ENCODE measurements around the gene MAD1L1. TPM values are rescaled to one million over a fixed set of nuclear protein-coding genes. Genes with fewer than 3 reads are reported as not detected.

The MAD1L1 gene
- total and polyA plus RNA-seq, 8 donors = 12.8 to 469 (median 27.3) TPM

DNA sequence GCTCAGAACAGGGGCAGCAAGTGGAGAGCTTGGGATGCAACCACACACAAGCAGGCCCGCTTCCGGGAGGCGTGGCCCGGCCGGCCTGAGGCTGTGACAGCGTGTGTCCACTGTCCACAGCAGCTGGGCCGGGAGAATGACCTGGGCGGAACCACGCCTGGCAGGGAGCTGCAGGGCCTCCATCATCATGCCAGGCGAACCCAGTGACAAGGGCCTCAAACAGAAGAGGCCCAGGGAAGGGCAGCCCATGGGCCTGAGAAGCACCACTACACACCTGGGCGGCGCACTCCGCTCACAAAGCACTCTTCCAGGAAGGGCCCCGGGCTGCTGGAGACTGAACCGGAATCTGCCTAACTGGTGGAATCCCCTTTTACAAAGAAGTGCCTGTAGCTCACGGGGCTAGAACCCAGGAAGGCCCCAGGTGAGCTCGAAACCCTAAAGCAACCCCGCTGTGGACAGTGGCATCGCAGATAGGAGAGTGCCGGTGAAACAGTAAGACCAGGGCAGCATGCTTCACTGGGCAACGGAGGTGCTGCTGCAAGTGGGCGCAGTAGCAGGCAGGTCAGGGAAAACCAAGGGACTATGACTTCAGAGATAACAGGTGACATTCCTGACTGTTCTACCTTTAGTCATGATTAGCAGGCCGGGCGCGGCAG lies 66.0 kb downstream of the MAD1L1 start:
- H3K27ac ChIP-seq = no peak overlapping the region
- 87 to 94% (median 93%) methylated on average over 25 of the region's 25 CpGs for WGBS, 5 donors

DNA sequence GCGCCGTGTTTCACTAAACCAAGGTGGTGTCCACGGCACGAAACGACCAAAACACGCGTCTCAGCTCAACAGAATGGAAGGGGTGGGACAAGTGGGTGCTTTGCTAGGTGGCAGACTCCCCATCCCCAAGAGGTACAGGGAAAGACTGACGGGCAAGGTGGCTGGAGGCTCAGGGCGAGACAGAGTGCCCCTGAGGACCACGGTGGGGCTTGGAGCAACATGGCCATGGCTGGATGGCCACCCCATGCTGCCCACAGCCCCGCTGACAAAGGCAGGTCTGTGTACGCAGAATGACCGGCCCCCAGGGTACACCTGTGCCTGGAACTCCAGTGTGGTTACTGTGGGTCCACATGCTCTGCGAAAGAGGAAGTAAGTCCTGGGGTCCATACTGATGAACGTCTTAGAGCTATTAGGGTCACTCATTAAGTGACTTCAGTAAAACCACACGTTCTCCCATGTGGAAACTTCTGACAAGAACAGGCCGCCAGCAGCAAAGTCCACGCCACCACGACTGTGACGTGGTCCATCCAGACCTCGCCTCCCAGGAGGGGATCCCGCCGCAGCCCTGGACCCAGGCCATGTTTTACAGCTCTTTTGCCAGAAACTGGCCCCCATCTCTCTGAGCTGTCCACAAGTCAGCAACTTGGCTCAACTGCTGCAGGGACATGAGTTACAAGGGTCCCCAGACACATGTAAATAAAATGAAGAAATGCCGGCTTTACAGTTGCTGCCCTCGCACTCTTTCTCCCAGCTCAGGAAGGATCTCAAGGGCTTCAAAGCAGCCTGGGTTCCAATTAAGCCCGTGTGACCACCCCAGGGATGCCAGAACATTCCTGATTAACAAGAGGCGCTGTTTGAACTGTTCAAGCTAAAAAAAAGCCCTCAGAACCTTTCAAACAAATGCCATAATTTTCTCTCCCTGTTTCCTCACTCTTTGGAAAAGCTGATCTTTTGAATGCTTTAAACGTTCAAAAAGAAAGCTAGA lies 66.8 kb downstream of the MAD1L1 start:
- H3K9me3 ChIP-seq = no peaks in the 10 kb centered on the region
- WGBS, 5 donors = 84 to 96% (median 89%) methylated on average over 24 to 28 of the region's 28 CpGs
- no peak overlapping the region for H3K27ac ChIP-seq
- no peaks in the 10 kb centered on the region for H3K27me3 ChIP-seq
- intact Hi-C loops (cut with DNase I; ENCODE audit: low total_unique reads) = no loop called here
- H3K4me1 ChIP-seq = peaks cover 0 to 24% (median 2%) of the 10 kb centered on the region in 4 donors
- DNase-seq = peak in 1 of 2 donors; percentile 58
- H3K36me3 ChIP-seq = peaks cover 0 to 23% (median 12%) of the 10 kb centered on the region in 4 donors
- no peak overlapping the region for H3K4me3 ChIP-seq
- TF ChIP-seq, protein P1, sequence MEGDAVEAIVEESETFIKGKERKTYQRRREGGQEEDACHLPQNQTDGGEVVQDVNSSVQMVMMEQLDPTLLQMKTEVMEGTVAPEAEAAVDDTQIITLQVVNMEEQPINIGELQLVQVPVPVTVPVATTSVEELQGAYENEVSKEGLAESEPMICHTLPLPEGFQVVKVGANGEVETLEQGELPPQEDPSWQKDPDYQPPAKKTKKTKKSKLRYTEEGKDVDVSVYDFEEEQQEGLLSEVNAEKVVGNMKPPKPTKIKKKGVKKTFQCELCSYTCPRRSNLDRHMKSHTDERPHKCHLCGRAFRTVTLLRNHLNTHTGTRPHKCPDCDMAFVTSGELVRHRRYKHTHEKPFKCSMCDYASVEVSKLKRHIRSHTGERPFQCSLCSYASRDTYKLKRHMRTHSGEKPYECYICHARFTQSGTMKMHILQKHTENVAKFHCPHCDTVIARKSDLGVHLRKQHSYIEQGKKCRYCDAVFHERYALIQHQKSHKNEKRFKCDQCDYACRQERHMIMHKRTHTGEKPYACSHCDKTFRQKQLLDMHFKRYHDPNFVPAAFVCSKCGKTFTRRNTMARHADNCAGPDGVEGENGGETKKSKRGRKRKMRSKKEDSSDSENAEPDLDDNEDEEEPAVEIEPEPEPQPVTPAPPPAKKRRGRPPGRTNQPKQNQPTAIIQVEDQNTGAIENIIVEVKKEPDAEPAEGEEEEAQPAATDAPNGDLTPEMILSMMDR (IDR thresholded peaks at IDR 0.05) = no peak
- TF ChIP-seq EP300 (IDR thresholded peaks at IDR 0.05) (no peak), POLR2A (IDR thresholded peaks at IDR 0.05) (no peak), POLR2AphosphoS5 (IDR thresholded peaks at IDR 0.05) (no peak)

More for the DNA sequence above, 66.0 kb downstream of the MAD1L1 start:
- intact Hi-C loops (cut with DNase I; ENCODE audit: low total_unique reads) = no loop called here
- H3K36me3 ChIP-seq = peaks cover 0 to 23% (median 12%) of the 10 kb centered on the region in 4 donors
- DNase-seq = peak in 1 of 2 donors; percentile 35
- TF ChIP-seq POLR2AphosphoS5 (IDR thresholded peaks at IDR 0.05) (no peak), POLR2A (IDR thresholded peaks at IDR 0.05) (no peak), EP300 (IDR thresholded peaks at IDR 0.05) (no peak)
- TF ChIP-seq, protein P1 (IDR thresholded peaks at IDR 0.05) = no peak
- H3K4me3 ChIP-seq = no peak overlapping the region
- H3K9me3 ChIP-seq = no peaks in the 10 kb centered on the region
- H3K27me3 ChIP-seq = no peaks in the 10 kb centered on the region
- peaks cover 0 to 29% (median 2%) of the 10 kb centered on the region in 4 donors for H3K4me1 ChIP-seq

- Histone ChIP-seq H3K4me3 (no peak overlapping the region), H3K4me1 (peaks cover 0 to 24% (median 2%) of the 10 kb centered on the region in 4 donors), H3K36me3 (peaks cover 0 to 21% (median 11%) of the 10 kb centered on the region in 4 donors), H3K9me3 (no peaks in the 10 kb centered on the region), H3K27me3 (no peaks in the 10 kb centered on the region), H3K27ac (no peak overlapping the region)
- WGBS, 5 donors = 90 to 96% (median 93%) methylated on average over 10 of the region's 10 CpGs
- no peak for TF ChIP-seq EP300 (IDR thresholded peaks at IDR 0.05)
- TF ChIP-seq POLR2AphosphoS5 (IDR thresholded peaks at IDR 0.05) = no peak
- TF ChIP-seq POLR2A (IDR thresholded peaks at IDR 0.05) = no peak
- TF ChIP-seq, protein P1 (IDR thresholded peaks at IDR 0.05) = no peak
- intact Hi-C loops (cut with DNase I; ENCODE audit: low total_unique reads) = no loop called here
- no peak for DNase-seq
Observed at GRCh38 chr7:2165239-2165609, 67.5 kb downstream of the MAD1L1 start.

GRCh38 chr7:2164646-2165045 lies 68.1 kb downstream of the MAD1L1 start:
- intact Hi-C loops (cut with DNase I; ENCODE audit: low total_unique reads) = no loop called here
- TF ChIP-seq, protein P1 (IDR thresholded peaks at IDR 0.05) = no peak
- no peak for TF ChIP-seq POLR2AphosphoS5 (IDR thresholded peaks at IDR 0.05)
- no peak for TF ChIP-seq EP300 (IDR thresholded peaks at IDR 0.05)
- H3K36me3 ChIP-seq = peaks cover 0 to 19% (median 8%) of the 10 kb centered on the region in 4 donors

More at GRCh38 chr7:2164646-2165045, 68.1 kb downstream of the MAD1L1 start:
- Histone ChIP-seq H3K27me3 (no peaks in the 10 kb centered on the region), H3K4me3 (no peak overlapping the region), H3K4me1 (peaks cover 0 to 24% (median 2%) of the 10 kb centered on the region in 4 donors), H3K9me3 (no peaks in the 10 kb centered on the region), H3K27ac (no peak overlapping the region)
- WGBS, 5 donors = 90 to 98% (median 95%) methylated on average over 5 of the region's 5 CpGs
- no peak for DNase-seq
